ENCODE results near the gene STX16.

DNA sequence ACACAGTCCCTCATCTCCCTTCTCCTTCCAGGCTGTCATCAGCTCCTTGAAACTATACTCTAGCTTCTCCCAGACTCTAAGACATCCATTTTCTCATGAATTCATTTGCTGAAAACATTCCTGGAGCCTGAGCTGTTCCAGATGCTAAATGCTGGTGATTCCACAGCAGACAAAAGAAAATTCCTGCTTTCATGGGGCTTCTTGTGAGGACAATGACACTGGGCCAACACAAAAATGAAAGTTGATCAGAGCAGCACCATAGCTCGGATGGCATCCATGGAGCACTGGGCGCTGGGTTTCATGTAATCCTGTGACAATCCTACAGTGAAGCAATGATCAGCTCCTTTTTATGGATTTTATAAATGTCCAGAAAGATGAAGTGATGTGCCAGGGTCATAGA is 47.4 kb upstream of the STX16 start:
- TF ChIP-seq POLR2A (IDR thresholded peaks at IDR 0.05; ENCODE audit: low read depth, low read length): no peak
- no peak for TF ChIP-seq POLR2AphosphoS5 (IDR thresholded peaks at IDR 0.05; ENCODE audit: low read depth, low read length)
- no peak for TF ChIP-seq TAF1 (IDR thresholded peaks at IDR 0.05; ENCODE audit: borderline replicate concordance, low read depth, low read length)

Measured in GM12892 (cell line).